Left ventricle myocardium superior (tissue), 1 donor: Measurements from ENCODE around the gene RFC4. TPM values are rescaled to one million over a fixed set of nuclear protein-coding genes. Genes with fewer than 3 reads are reported as not detected.

Experiments
- ATAC-seq: fragments of 200-7000 bp; cut with Tn5 transposase; one replicate; pipeline ENCODE4 v1.9.1; 2020; ENCODE audit warnings: mild to moderate bottlenecking, moderate library complexity
- DNase-seq: peaks from one replicate; pipeline ENCODE4 v3.0.0-alpha.2; 2020
- intact Hi-C: fragments of 100-400 bp; cut with micrococcal nuclease; formaldehyde crosslinking; loops from one replicate; pipeline ENCODE4 v1.11.0; 2022
- total RNA-seq: library from RNA; stranded (reverse); fragmentation: NEBNext Ultra II Directional; extraction: Animal tissue kit (Norgen Biotek cat#: 25700); gene quantifications from one replicate; pipeline ENCODE4 v1.2.1, GENCODE V29; 2021
- donor health status: DM: no; HTN: yes; CAD: no; lungs with severe emphysema.

Gene RFC4
- total RNA-seq, 1 donor from 2014 or later = 9.7 TPM

DNA sequence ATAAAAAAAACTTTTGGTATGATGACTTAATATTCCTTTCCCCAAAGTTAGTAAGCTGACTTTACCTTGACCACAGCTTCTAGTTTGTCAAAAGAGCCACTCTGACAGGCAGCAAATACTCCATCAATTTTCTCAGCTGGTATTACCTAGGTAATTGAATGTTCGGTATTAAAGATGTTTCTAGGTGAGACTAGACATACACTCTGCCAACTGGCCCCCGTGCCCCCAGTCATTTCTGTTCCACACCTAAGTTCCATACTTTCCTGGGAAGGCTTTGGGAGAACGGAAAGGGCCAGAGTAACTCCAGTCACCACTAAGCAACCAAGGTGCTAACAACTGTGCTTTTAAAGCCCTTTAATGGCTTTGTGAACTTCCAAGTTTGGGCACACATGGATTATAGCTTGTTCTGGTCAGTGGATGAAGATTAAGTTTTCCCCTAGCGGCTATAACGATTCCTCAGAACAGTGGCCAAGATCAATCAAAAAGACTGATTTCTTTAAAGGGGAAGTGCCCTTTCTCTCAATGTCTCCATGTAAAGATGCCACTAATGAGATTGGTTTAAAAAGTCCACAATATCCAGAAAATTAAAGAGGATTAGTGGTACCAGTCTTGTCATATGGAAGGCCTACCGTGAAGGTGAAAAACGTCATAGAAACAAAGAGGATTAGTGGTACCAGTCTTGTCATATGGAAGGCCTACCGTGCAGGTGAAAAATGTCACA lies 15.9 kb downstream of the RFC4 start:
- ATAC-seq (peak; percentile 23), DNase-seq (no peak)
- intact Hi-C loops = no loop called here

DNA sequence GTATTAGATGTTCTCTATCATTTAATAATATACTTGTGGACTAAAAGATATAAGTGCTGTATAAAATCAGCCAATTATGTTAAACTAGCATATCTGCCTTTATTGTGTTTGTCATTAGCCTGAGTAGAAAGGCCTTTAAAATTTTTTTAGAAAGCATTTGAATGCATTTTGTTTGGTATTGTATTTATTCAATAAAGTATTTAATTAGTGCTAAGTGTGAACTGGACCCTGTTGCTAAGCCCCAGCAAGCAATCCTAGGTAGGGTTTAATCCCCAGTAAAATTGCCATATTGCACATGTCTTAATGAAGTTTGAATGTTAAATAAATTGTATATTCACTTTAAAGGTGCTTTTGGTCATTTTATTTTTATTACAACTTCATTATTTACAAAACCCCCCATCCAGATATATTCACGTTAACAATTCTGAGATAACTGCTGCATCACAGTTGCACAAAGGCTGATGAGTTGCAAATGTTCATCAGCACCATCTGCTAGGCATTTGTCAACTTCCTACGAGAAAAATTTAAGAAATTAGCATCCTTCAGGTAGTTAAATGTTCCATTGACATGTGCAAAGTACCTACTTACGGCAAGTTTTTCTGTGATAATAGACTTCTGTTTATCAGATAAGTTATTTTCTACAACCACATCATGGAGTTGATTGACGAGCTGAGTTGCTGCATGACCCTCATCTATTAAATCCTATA lies 16.6 kb downstream of the RFC4 start:
- no peak for DNase-seq
- intact Hi-C loops = no loop called here
- ATAC-seq = no peak

DNA sequence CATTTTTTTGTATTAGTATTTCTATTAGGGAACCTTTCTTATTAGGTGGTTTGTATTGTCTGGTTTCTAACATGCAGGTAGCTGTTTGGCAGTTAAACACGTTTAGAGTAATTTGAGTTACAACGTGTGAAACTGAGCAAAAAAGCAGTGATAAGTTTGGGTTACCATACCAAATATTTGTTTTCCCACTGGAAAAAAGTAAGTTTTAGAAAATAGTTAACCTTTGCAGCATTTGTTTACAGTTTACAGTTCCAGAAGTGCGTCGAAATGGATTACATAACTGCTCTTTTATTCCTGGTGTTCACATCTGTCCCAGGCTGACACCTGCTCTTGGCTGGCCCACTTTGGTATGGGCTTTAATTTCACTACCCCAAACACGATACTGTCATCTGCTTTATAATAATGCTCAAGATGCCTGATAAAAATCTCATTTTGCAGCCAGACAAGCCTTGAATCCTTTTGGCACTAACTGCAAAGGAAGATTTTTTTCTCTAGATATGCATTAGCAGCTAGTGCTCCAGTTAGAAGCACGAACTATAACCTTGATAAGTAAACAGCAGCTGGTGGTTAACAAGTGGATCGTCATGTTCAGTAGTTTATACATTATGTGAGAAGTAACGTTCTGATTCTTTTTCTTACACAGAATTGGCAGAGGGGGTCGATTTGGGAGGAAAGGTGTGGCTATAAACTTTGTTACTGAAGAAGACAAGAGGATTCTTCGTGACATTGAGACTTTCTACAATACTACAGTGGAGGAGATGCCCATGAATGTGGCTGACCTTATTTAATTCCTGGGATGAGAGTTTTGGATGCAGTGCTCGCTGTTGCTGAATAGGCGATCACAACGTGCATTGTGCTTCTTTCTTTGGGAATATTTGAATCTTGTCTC lies 17.6 kb downstream of the RFC4 start:
- intact Hi-C loops = no loop called here
- DNase-seq = no peak
- ATAC-seq = no peak

DNA sequence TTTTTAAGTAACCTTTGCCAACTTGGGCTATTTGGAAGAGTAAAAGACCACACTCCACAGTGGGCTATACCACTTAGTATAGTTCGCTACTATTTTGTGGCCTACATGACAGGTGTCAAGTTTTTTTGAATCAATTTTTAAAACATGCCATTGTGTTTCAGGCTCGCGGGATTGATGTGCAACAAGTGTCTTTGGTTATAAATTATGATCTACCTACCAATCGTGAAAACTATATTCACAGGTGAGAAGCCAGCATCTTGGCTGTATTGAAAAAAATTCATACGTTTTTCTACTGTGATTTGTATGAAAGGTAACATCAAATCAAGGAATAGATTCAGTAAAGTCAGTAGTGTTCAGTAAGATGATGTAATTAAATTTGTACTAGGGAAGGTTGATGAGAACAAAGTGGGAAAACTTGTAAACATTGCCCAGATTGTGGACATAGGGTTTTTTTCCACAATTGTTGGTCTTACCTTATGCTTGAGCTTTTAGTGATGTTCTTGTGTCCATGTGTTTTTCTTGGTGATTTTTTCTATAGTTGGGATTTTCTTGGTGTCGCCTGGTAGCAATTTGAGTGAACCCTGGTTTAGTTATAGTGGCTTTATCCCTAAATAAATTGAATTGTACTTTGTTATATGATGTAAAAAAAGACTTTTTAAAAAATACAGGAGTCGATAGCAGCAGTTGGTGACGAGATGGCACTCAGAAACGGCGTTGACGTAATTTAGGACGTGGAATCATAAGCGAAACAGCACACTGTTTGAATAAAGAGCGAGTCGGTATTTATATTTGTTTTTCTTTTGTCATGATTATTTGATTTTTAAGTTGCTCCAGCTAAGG lies 18.4 kb downstream of the RFC4 start:
- ATAC-seq = no peak
- intact Hi-C loops = no loop called here
- no peak for DNase-seq

DNA sequence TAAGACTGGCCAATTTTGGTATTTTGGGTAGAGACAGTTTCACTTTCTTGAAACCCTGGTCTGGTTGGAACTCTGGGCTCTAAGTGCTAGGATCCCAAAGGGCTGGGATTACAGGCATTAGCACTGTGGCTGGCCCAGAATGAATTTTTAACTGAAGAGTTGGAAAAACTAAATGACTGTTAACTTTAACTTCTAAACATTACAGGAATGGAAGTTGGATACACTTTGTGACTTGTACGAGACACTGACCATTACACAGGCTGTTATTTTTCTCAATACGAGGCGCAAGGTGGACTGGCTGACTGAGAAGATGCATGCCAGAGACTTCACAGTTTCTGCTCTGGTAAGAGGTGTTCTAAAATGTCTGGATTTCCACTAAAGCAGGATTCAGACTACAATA lies 19.4 kb downstream of the RFC4 start:
- ATAC-seq (no peak), DNase-seq (no peak)
- intact Hi-C loops = no loop called here

DNA sequence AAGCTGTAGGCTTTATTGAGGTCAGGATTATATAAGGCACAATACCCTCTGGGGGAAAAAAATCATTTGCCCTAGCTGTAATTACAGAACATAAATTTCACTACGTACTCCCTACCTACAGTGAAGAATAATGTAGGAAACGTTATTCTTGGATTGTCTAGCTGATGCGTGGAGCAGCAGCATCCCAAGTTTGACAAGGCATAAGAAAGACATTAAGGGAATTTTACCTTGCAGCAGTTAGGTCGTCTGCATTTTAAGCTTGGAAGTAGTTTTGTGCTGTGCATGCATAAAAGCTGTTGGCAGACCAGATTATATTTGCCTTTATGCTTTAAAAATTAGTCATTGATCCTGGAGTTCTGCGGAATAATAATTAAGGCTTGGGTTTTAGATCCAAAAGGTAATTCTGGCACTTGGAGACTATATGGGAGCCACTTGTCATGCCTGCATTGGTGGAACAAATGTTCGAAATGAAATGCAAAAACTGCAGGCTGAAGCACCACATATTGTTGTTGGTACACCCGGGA lies 20.7 kb downstream of the RFC4 start:
- intact Hi-C loops = no loop called here
- DNase-seq (no peak), ATAC-seq (no peak)

DNA sequence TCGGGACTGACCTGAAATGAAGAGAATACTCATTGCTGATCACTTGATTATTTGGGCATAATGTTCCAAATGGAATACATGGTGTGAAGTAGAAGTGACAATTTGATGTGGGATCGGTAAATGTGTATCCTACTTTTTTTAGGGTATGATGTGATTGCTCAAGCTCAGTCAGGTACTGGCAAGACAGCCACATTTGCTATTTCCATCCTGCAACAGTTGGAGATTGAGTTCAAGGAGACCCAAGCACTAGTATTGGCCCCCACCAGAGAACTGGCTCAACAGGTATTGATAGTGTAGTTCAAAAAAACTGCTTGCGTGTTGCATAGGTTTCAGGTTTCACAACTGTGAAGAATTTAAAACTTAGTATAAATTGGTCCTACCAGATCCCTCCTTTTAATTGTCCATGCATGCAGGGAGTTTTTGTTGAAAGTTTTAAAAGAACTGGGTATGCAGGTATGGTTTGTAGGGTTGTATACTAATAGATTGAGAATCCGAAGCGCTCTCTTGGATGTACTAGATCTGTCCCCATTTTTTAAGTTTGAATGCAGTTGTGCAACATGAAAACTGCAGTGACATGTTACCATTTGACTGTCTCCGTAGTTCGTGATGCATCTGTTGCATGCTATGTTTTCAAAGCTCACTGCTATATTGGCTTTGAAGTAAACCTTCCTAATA lies 21.3 kb downstream of the RFC4 start:
- no peak for ATAC-seq
- intact Hi-C loops = no loop called here

DNA sequence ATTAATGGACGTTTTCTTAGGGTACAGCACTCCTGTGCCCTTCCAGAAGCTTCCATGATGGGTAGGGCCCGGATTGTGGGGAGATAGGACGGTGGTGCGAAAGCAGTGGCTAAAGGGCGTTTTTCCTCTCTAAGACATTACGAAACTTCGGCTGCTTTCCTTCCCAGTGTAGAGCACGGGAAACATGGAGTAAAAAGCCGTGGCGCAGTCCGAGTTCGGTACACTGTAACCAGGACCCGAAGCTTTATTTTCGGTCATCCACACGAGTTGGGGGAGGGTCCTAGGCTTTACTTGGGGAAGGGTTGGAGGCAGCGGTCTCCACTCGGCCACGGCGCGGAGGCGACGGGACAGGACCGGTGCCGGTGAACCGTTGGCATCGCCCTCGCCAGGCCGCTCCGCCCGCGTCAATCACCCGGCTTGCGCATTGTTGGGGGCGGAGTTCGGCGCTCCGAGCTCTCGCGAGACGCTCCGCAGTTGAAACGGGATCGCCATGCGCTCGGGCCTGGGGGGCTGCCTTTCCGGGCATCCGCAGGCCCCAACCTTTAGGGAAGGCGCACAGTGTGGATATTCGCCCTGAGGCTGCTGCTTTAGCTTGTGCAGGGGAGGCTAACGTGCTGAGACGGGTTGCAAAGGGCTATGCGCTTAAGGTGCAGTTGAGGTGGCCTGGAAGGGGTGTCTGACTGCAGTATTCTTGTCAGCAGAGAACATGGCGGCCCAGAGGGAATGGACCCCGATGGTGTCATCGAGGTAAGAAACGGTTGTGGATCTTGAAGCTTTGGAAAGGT lies 22.4 kb downstream of the RFC4 start:
- intact Hi-C loops = no loop called here
- DNase-seq (peak; percentile 91), ATAC-seq (peak; percentile 89)

More for the DNA sequence above, 21.3 kb downstream of the RFC4 start:
- no peak for DNase-seq

DNA sequence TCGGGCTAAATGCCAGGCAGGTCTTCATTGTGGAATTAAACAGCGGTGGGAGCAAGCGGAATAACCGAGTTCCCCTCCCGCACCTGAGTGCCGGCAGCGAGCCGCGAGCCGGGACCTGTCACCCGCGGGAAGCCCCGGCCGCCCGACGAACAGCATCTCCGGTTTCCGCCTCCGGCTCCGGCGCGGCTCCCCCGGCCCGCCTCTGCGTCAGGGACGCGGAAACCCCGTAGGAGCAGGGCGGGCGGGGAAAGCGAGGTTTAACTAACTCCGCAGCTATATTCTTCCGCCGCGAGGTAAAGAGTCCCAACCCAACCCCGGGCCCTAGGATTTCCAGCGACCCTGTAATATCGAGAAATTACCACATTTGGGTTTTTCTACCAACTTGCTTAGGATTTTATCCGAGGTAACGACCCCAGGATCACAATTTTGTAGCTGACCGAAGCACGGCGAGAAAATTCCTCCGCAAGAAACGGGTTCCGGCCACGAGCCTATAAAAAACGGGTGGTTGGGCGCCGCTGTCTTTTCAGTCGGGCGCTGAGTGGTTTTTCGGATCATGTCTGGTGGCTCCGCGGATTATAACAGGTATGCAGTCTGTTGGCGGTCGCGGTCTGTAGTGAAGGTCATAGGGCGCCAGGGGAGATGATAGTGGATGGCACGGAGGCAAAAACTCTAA lies 23.1 kb downstream of the RFC4 start, which contains the start of gene EIF4A2:
EIF4A2 (plus strand) TSS at position 520 of the 673 bp plus-strand sequence; CDS start at position 554, 34 bp downstream.
- intact Hi-C loops = no loop called here

DNA sequence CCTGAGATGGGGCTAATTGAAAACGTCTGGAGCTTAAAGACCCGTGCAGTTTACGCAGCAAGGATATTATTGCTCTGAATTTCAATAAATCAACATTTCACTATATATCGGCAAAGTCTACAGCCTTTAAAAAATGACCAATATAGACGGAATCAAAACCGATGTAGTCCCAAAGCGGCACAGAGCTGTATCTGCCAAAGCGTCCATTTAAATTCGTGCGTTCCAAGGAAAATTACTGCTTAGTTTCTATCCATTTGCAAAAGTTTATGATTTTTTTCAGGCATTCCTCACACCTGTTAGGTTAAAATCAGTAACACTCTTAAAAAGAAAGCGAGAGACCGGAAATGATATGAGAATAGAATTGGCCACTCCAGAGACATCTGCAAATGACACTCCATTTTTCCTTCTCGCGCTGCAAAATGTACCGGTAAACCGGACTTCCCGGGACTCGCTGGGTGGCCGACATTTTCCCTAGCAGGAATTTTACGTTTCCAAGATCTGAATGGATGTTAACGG lies 23.7 kb downstream of the RFC4 start:
- intact Hi-C loops = no loop called here
- DNase-seq (no peak), ATAC-seq (peak; percentile 9)

More for the DNA sequence above, 23.1 kb downstream of the RFC4 start, which contains the start of gene EIF4A2:
- peak; percentile 93 for DNase-seq
- peak; percentile 88 for ATAC-seq

DNA sequence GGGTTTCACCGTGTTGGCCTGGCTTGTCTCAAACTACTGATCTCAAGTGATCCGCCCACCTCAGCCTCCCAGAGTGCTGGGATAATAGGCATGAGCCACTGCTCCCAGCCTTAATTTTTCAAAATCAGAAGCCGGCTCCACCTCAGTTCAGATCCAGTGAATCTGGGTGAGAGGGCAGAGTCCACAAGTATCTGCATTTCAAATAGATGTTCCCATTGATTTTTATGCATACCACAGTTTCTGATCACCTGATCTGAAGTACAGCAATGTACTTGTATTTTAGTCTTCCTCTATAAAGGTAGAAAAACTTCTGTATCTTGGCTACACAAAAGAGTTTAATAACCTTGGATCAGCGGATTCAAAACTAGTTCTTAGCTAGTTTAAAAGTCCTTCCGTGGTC lies 27.1 kb downstream of the RFC4 start:
- no peak for DNase-seq
- intact Hi-C loops = no loop called here
- ATAC-seq = no peak

DNA sequence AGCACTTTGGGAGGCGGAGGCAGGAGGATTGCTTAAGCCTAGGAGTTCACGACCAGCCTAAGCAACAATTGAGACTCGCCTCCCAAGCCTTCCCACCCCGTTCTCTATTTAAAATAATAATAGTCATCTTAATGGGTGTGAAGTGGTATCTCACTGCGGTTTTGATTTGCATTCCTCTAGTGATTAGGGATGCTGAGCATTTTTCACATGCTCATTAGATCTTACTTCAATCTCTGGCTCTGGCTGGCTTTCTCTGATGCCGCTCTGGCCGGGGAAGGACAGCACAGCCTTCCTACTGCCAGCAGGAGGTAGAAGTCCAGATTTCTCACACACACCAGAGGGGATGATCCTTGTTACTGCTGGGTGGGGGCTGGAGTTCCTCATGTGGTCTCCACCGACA lies 30.3 kb downstream of the RFC4 start:
- intact Hi-C loops = no loop called here
- no peak for DNase-seq
- no peak for ATAC-seq

DNA sequence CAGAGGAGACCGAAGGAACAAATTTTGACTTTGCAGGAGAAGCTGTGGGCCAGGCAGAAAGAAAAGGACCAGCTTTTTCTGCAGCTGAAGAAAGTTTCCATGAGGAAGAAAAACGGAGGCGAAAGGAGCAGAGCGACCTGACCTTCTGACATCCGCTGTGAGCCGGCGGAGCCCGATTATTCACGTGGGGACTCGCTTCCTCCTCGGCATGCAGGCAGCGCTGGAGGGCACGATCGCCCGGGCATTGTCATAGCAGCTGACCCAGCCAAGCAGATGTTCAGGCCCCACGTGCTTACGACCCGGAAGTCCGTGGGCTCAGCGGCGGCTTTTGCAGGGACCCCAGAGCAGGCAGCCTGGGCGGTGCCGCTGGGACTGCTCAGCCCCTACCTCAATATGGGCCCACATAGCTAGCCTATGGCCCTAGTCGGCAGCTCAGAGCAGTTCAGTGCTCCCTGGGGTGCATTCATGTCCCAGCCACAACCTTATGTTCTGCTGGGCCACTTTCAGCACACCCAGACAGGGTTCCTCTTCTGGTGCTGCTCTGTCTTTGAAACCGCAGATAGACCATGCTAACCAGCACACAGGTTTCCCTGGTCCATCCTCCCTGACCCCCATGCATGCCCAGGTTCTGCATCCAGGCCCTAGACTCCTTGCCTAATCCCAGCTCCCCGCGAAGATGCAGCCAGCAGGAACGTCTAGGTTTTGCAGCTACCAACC lies 33.4 kb downstream of the RFC4 start:
- intact Hi-C loops = no loop called here
- ATAC-seq (peak; percentile 90), DNase-seq (peak; percentile 78)

DNA sequence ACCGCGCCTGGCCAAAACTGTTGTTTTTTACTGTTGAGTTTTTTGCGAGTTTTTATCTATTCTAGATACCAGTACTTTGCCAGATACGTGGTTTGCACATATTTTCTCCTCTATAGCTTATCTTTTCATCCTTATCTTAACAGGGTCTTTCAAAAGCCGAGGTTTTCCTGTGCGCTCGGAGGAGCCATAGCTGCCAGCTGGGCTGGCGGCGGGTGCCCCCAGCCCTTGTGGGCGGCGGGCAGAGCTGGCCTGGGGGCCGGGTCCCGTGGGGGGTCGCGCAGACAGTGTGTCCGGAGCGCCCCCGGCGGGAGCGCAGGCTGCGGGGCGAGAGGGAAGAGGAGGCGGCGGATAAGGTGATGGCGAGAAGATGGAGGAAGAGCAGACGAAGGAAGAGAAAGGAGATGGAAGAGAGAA lies 34.0 kb downstream of the RFC4 start:
- ATAC-seq = peak; percentile 45
- DNase-seq = no peak
- intact Hi-C loops = no loop called here

DNA sequence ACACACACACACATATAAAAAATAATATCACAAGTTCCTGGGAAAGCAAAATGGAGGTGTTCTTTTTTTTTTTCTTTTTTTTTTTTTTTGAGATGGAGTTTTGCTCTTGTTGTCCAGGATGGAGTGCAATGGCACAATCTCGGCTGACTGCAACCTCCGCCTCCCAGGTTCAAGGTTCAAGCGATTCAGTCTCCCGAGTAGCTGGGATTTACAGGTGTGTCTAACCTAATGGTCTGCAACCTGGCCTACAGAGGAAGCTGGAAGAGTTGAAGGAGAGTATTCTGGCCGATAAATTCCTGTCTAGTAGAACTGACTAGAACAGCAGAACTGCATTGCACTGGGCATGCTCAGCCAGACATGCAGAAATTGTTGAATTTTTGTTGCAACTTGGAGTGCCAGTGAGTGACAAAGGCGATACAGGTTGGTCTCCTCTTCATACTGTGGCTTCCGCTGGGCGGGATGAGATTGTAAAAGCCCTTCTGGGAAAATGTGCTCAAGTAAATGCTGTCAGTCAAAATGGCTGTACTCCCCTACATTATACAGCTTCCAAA lies 45.3 kb downstream of the RFC4 start:
- intact Hi-C loops = no loop called here
- no peak for ATAC-seq
- no peak for DNase-seq
